Esophagus (tissue), 2 donors: Measurements from ENCODE around the gene ETS1. TPM values are rescaled to one million over a fixed set of nuclear protein-coding genes. Genes with fewer than 3 reads are reported as not detected.

ENCODE experiments used
- H3K27ac ChIP-seq, 2 donors: one replicate each; pipeline ENCODE4 v1.5.1; 2013; ENCODE audit warnings: low read depth in 2 of 2, mild to moderate bottlenecking in 2 of 2, inconsistent platforms in 1 of 2, low read length in 1 of 2, moderate library complexity in 1 of 2
- H3K27me3 ChIP-seq, 2 donors: one replicate each; pipeline ENCODE4 v1.6.1; 2013; ENCODE audit warnings: low read length in 2 of 2, control low read depth in 1 of 2, mild to moderate bottlenecking in 1 of 2; ENCODE audit not compliant: insufficient read depth in 2 of 2, control insufficient read depth in 1 of 2
- H3K36me3 ChIP-seq, 2 donors: one replicate each; pipeline ENCODE4 v1.6.1; 2013; ENCODE audit warnings: low read length in 1 of 2; ENCODE audit not compliant: control insufficient read depth in 2 of 2, insufficient read depth in 2 of 2
- H3K4me1 ChIP-seq, 2 donors: one replicate each; pipeline ENCODE4 v1.6.1; 2013; ENCODE audit warnings: low read length in 1 of 2; ENCODE audit not compliant: control insufficient read depth in 2 of 2, insufficient read depth in 2 of 2
- H3K4me3 ChIP-seq, 2 donors: one replicate each; pipeline ENCODE4 v1.5.1; 2013; ENCODE audit warnings: low read length in 2 of 2, mild to moderate bottlenecking in 2 of 2, low read depth in 1 of 2, moderate library complexity in 1 of 2
- H3K9me3 ChIP-seq, 2 donors: one replicate each; pipeline ENCODE4 v1.6.1; 2013; ENCODE audit warnings: mild to moderate bottlenecking in 2 of 2, low read depth in 1 of 2, low read length in 1 of 2, moderate library complexity in 1 of 2; ENCODE audit not compliant: control insufficient read depth in 2 of 2, insufficient read depth in 1 of 2
- WGBS, 2 donors: extraction: QIAGEN DNeasy Blood & Tissue Kit; methylation state at CpG; one replicate each; pipeline ENCODE4 v1.1.7; 2013; 5-methylcytosine and 5-hydroxymethylcytosine counted together
- polyA plus RNA-seq, 2 donors: library from polyadenylated mRNA; stranded (reverse); fragments of 200-250 nt; gene quantifications; one replicate each; pipeline ENCODE4 v1.2.3, GENCODE V29; 2013
- donor health status: healthy with polysubstance abuse.
- donor health status: Bipolar disorder and iron deficiency.

ETS1 gene
- polyA plus RNA-seq, 2 donors = 3.0 to 3.9 TPM

- Histone ChIP-seq H3K4me1 (peaks cover 0 to under 1% of the 10 kb centered on the region in 2 donors), H3K27me3 (no peaks in the 10 kb centered on the region), H3K9me3 (no peaks in the 10 kb centered on the region), H3K36me3 (peaks cover 0 to 2% of the 10 kb centered on the region in 2 donors), H3K4me3 (no peak overlapping the region), H3K27ac (no peak overlapping the region)
- WGBS, 2 donors = 66 to 71% methylated on average over 5 of the region's 5 CpGs
Observed at GRCh38 chr11:128487978-128488377, 99.4 kb downstream of the ETS1 start.

GRCh38 chr11:128484172-128484571 is 103.2 kb downstream of the ETS1 start:
- Histone ChIP-seq H3K4me3 (no peak overlapping the region), H3K9me3 (no peaks in the 10 kb centered on the region), H3K27me3 (no peaks in the 10 kb centered on the region), H3K36me3 (peaks cover 0 to 6% of the 10 kb centered on the region in 2 donors), H3K27ac (no peak overlapping the region), H3K4me1 (peaks cover 0 to 2% of the 10 kb centered on the region in 2 donors)
- WGBS, 2 donors = 72 to 75% methylated on average over 4 of the region's 4 CpGs

GRCh38 chr11:128483211-128483788 is 104.1 kb downstream of the ETS1 start:
- H3K27ac ChIP-seq = peak overlapping the region in 1 of 2 donors; percentile 11
- peaks cover 0 to 6% of the 10 kb centered on the region in 2 donors for H3K36me3 ChIP-seq
- 63% methylated on average over 7 of the region's 7 CpGs for WGBS, 2 donors
- no peaks in the 10 kb centered on the region for H3K27me3 ChIP-seq
- no peak overlapping the region for H3K4me3 ChIP-seq
- H3K4me1 ChIP-seq = peaks cover 0 to 2% of the 10 kb centered on the region in 2 donors
- no peaks in the 10 kb centered on the region for H3K9me3 ChIP-seq

- Histone ChIP-seq H3K27ac (peak overlapping the region; percentile 1 to 57), H3K36me3 (peaks cover 0 to 6% of the 10 kb centered on the region in 2 donors), H3K9me3 (no peaks in the 10 kb centered on the region), H3K4me1 (peaks cover 0 to 2% of the 10 kb centered on the region in 2 donors), H3K27me3 (no peaks in the 10 kb centered on the region), H3K4me3 (no peak overlapping the region)
- 70 to 80% methylated on average over 11 of the region's 11 CpGs for WGBS, 2 donors
Observed at GRCh38 chr11:128482512-128483191, 104.7 kb downstream of the ETS1 start.

- 78 to 79% methylated on average over 3 of the region's 3 CpGs for WGBS, 2 donors
- Histone ChIP-seq H3K4me1 (peaks cover 0 to 2% of the 10 kb centered on the region in 2 donors), H3K27ac (peak overlapping the region in 1 of 2 donors; percentile 7), H3K4me3 (no peak overlapping the region), H3K27me3 (no peaks in the 10 kb centered on the region), H3K36me3 (peaks cover 0 to 6% of the 10 kb centered on the region in 2 donors), H3K9me3 (no peaks in the 10 kb centered on the region)
Observed at GRCh38 chr11:128482092-128482491, 105.3 kb downstream of the ETS1 start.

GRCh38 chr11:128481135-128481534 is 106.2 kb downstream of the ETS1 start:
- Histone ChIP-seq H3K9me3 (no peaks in the 10 kb centered on the region), H3K27me3 (no peaks in the 10 kb centered on the region), H3K36me3 (peaks cover 0 to 4% of the 10 kb centered on the region in 2 donors), H3K27ac (no peak overlapping the region), H3K4me1 (peaks cover 0 to 2% of the 10 kb centered on the region in 2 donors), H3K4me3 (no peak overlapping the region)
- 70 to 84% methylated on average over 2 of the region's 2 CpGs for WGBS, 2 donors

GRCh38 chr11:128480665-128481064 is 106.7 kb downstream of the ETS1 start:
- no peak overlapping the region for H3K4me3 ChIP-seq
- H3K4me1 ChIP-seq = peaks cover 0 to 2% of the 10 kb centered on the region in 2 donors
- H3K27ac ChIP-seq = peak overlapping the region; percentile 63 to 67
- no peaks in the 10 kb centered on the region for H3K9me3 ChIP-seq
- WGBS, 2 donors = 66 to 75% methylated on average over 4 of the region's 4 CpGs
- H3K27me3 ChIP-seq = no peaks in the 10 kb centered on the region
- peaks cover 0 to 4% of the 10 kb centered on the region in 2 donors for H3K36me3 ChIP-seq

- Histone ChIP-seq H3K9me3 (no peaks in the 10 kb centered on the region), H3K36me3 (peaks cover 0 to 4% of the 10 kb centered on the region in 2 donors), H3K4me3 (no peak overlapping the region), H3K4me1 (peaks cover 0 to 2% of the 10 kb centered on the region in 2 donors), H3K27me3 (no peaks in the 10 kb centered on the region), H3K27ac (peak overlapping the region; percentile 67)
- WGBS, 2 donors = 73 to 81% methylated on average over 14 of the region's 14 CpGs
Observed at GRCh38 chr11:128480066-128480465, 107.3 kb downstream of the ETS1 start.

- no peaks in the 10 kb centered on the region for H3K9me3 ChIP-seq
- H3K27me3 ChIP-seq = no peaks in the 10 kb centered on the region
- peaks cover 0 to 4% of the 10 kb centered on the region in 2 donors for H3K36me3 ChIP-seq
- H3K4me1 ChIP-seq = peaks cover 0 to 2% of the 10 kb centered on the region in 2 donors
- H3K4me3 ChIP-seq = no peak overlapping the region
- no peak overlapping the region for H3K27ac ChIP-seq
Observed at GRCh38 chr11:128479144-128479543, 108.2 kb downstream of the ETS1 start.

GRCh38 chr11:128478305-128478704 is 109.1 kb downstream of the ETS1 start:
- Histone ChIP-seq H3K27me3 (no peaks in the 10 kb centered on the region), H3K27ac (no peak overlapping the region), H3K9me3 (no peaks in the 10 kb centered on the region), H3K4me3 (no peak overlapping the region), H3K4me1 (peaks cover 0 to 2% of the 10 kb centered on the region in 2 donors), H3K36me3 (peaks cover 0 to 4% of the 10 kb centered on the region in 2 donors)
